Mammary epithelial cell (primary cell): ENCODE measurements around the gene WHAMM.

Source experiments
- CTCF ChIP-seq, 2 donors: IDR thresholded peaks in 1 of 2; conservative IDR thresholded peaks in 1 of 2; 2 replicates each; pipeline ENCODE4 v1.5.1; 2011 to 2012; ENCODE audit warnings: inconsistent platforms in 2 of 2, low read length in 2 of 2, mild to moderate bottlenecking in 2 of 2, control low read depth in 1 of 2, low read depth in 1 of 2; ENCODE audit not compliant: insufficient read depth in 1 of 2; ENCODE audit errors: extremely low read depth in 1 of 2
- EZH2 ChIP-seq: IDR thresholded peaks from 2 replicates; pipeline ENCODE4 v1.6.1; 2012; ENCODE audit warnings: low read length, inconsistent platforms, borderline replicate concordance

GRCh38 chr15:82855286-82856100, 46.1 kb downstream of the WHAMM start:
- no peak for TF ChIP-seq CTCF (conservative IDR thresholded peaks at IDR 0.05 in 1 of 2, IDR thresholded peaks at IDR 0.05 in 1 of 2; ENCODE audit: extremely low read depth in 1 of 2, insufficient read depth in 1 of 2, low read depth in 1 of 2, low read length in 2 of 2)
- TF ChIP-seq EZH2 = no peak
